Stimulated activated CD4-positive, alpha-beta T cell treated with anti-CD3 and anti-CD28 coated beads, Interleukin-15, amount 100 ng/mL, for 48 hours (primary cell): ENCODE results near the gene POLR2M.

Experiments used
- DNase-seq, 2 donors: peaks; one replicate each; pipeline ENCODE4 v3.0.0-alpha.2; 2020; ENCODE audit warnings: low read depth in 2 of 2

POLR2M gene

GRCh38 chr15:57740048-57740447 is 33.5 kb downstream of the POLR2M start:
- no peak for DNase-seq

GRCh38 chr15:57741089-57741488 is 34.6 kb downstream of the POLR2M start:
- no peak for DNase-seq

GRCh38 chr15:57743424-57743823 is 36.9 kb downstream of the POLR2M start:
- no peak for DNase-seq

DNA sequence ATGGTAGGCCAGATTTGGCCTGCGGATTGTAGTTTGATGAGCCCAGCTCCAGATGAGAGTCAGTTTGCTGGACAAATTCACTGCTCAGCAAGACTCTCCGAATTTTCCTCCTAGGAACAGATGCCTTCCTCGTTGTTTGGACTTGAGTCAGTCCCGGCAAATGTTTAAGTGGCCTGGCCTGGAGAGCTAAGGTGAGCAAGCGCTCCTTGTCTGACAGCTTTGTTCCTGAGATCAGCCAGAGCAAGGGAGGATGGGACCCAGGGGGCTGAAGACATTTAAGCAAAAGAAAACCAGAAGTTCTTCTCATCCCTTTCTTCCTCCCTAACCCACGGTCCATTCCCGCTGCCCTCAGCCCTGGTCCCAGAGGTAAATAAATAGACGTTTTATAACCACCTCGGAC is 40.3 kb downstream of the POLR2M start:
- DNase-seq: no peak

- no peak for DNase-seq
These were observed 40.8 kb downstream of the POLR2M start for GRCh38 chr15:57747206-57747896.

- DNase-seq: no peak
These were observed 44.8 kb downstream of the POLR2M start for GRCh38 chr15:57751177-57751800.

- no peak for DNase-seq
These were observed 45.9 kb downstream of the POLR2M start for GRCh38 chr15:57752436-57752835.

DNA sequence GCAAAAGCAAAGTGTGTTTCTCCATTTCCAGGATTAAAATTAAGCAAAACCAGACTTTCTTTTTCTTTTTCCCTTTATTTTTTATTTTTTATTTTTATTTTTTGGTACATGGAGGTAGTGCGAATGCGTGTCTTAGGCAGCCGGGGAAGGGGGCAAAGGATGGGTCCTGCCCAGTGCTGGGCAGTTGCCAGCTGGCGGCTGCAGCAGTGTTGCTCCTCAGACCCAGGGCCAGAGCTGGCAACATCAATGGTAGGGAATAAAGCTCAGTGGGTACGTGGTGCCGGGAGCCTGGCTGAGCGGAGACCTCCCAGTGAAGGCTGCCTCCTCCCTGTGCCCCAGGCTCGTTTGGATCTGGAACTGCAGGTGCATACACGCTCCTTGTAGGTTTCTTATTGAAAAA is 46.3 kb downstream of the POLR2M start:
- DNase-seq: no peak

DNA sequence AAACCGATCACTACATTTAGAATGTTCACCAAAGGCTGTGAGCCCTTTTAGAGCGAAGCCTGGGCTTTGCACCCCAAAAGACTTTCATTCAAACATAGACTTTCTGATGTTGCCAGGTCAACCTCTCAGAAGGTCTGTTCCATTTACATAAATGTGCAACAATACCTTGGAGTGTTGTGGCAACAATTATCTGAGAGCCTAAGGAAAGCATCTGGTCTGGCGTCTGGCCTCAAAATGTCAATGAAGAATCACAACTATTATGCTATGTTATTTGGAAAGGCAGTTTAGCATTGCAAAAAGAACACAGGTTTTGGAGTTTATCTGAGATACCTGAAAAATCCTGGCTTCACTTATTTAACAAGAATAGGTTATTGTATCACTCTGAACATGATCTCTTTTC is 50.0 kb downstream of the POLR2M start:
- no peak for DNase-seq

DNA sequence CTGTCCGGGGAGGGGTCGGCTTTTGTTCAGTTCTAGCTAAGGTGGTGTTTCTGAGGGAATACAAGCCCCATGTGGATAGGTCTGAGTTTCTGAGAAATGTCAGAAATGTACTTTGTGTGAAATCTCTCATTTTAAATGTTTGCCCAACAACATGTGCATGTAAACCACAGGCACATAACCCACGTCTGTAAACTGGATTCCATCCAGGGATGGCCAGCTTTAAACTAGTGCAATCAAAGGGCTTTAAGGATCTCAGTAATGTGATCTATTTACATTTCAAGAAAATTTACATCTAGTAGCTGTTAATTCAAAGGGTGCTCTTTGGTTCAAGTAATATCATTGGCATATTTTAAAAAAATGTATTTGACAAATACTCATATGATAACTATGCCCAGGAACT is 52.0 kb downstream of the POLR2M start:
- no peak for DNase-seq

- no peak for DNase-seq
These were observed 55.0 kb downstream of the POLR2M start for GRCh38 chr15:57761562-57761961.

GRCh38 chr15:57762302-57762701 is 55.8 kb downstream of the POLR2M start:
- no peak for DNase-seq

GRCh38 chr15:57763176-57763964 is 56.9 kb downstream of the POLR2M start:
- no peak for DNase-seq
